Measurements from ENCODE around the gene ECE2.

GRCh38 chr3:184291738-184292445, 16.1 kb downstream of the ECE2 start:
- TF ChIP-seq CTCF (IDR thresholded peaks at IDR 0.05; ENCODE audit: poor library complexity) (no peak), EZH2phosphoT487 (IDR thresholded peaks at IDR 0.05; ENCODE audit: low read depth, severe bottlenecking, unreplicated experiment) (no peak)

All from hepatocyte (in vitro differentiated cells).